SU-DHL-6 (cell line): ENCODE data around the gene MAP3K4.

ENCODE experiments used
- H2AFZ ChIP-seq: fragments of 200-600 bp; sonication (generic); 2 replicates; pipeline ENCODE4 v1.6.1; 2014; ENCODE audit warnings: low read depth, mild to moderate bottlenecking, moderate library complexity, mixed read lengths, antibody characterized with exemption, low read length; ENCODE audit not compliant: severe bottlenecking
- H3F3A ChIP-seq: fragments of 200-600 bp; shearing (Covaris generic); 2 replicates; pipeline ENCODE4 v1.6.0; 2016; ENCODE audit warnings: antibody characterized with exemption, mild to moderate bottlenecking; ENCODE audit not compliant: insufficient read depth
- H3K27ac ChIP-seq: fragments of 200-600 bp; sonication (generic); 2 replicates; pipeline ENCODE4 v1.5.1; 2016; ENCODE audit warnings: low read depth, mild to moderate bottlenecking, low read length, moderate library complexity, mixed read lengths
- H3K27me3 ChIP-seq: fragments of 200-600 bp; sonication (generic), shearing (Covaris generic); 2 replicates; pipeline ENCODE4 v1.6.0; 2014; ENCODE audit warnings: mild to moderate bottlenecking, low read length
- H3K36me3 ChIP-seq: fragments of 200-600 bp; sonication (generic); 2 replicates; pipeline ENCODE4 v1.6.1; 2014; ENCODE audit warnings: mild to moderate bottlenecking, low read length, mixed read lengths
- H3K4me2 ChIP-seq: fragments of 300-600, 200-600 bp; shearing (Covaris generic), sonication (generic); 2 replicates; pipeline ENCODE4 v1.6.0; 2014; ENCODE audit warnings: low read length, low read depth, mild to moderate bottlenecking; ENCODE audit not compliant: poor library complexity, severe bottlenecking
- H3K4me3 ChIP-seq: fragments of 200-600 bp; sonication (generic); 2 replicates; pipeline ENCODE4 v1.5.1; 2014; ENCODE audit warnings: antibody characterized with exemption, low read length, mild to moderate bottlenecking, mixed read lengths; ENCODE audit not compliant: insufficient read depth, poor library complexity, severe bottlenecking
- H3K79me2 ChIP-seq: fragments of 200-600 bp; sonication (generic); 2 replicates; pipeline ENCODE4 v1.6.1; 2014; ENCODE audit warnings: mild to moderate bottlenecking, low read length, moderate library complexity; ENCODE audit not compliant: insufficient read depth
- H3K9ac ChIP-seq: fragments of 200-600 bp; sonication (generic); 2 replicates; pipeline ENCODE4 v1.7.0; 2014; ENCODE audit warnings: mild to moderate bottlenecking, low read length
- H3K9me2 ChIP-seq: fragments of 200-600 bp; sonication (generic); replicated peaks from 2 replicates; pipeline ENCODE4 v1.6.1; 2014; ENCODE audit warnings: low read length; ENCODE audit not compliant: insufficient read depth
- H3K9me3 ChIP-seq: fragments of 200-600 bp; sonication (generic); 2 replicates; pipeline ENCODE4 v1.6.1; 2014; ENCODE audit warnings: low read length, mixed read lengths; ENCODE audit not compliant: insufficient read depth
- H4K20me1 ChIP-seq: fragments of 200-600 bp; sonication (generic); 2 replicates; pipeline ENCODE4 v1.6.1; 2014; ENCODE audit warnings: low read depth, mild to moderate bottlenecking, antibody characterized with exemption, low read length, moderate library complexity, mixed read lengths
- EZH2phosphoT487 ChIP-seq: fragments of 200-600 bp; sonication (generic), shearing (Covaris generic); conservative IDR thresholded peaks from 2 replicates; pipeline ENCODE4 v1.6.1; 2018; ENCODE audit warnings: mild to moderate bottlenecking, antibody characterized with exemption, low read length, moderate library complexity, mixed read lengths
- TF ChIP-seq, protein P1 (sequence below): fragments of 200-600 bp; sonication (generic); IDR thresholded peaks from one replicate; pipeline ENCODE4 v1.5.1; 2017; ENCODE audit warnings: antibody characterized with exemption, mild to moderate bottlenecking, low read length, moderate library complexity; ENCODE audit not compliant: insufficient read depth, poor library complexity, severe bottlenecking

MAP3K4 gene

GRCh38 chr6:161001421-161001820, 9.9 kb downstream of the MAP3K4 start:
- H3K36me3 ChIP-seq = no peaks in the 10 kb centered on the region
- no peak overlapping the region for H3K4me3 ChIP-seq
- H3F3A ChIP-seq = no peaks in the 10 kb centered on the region
- TF ChIP-seq, protein P1, sequence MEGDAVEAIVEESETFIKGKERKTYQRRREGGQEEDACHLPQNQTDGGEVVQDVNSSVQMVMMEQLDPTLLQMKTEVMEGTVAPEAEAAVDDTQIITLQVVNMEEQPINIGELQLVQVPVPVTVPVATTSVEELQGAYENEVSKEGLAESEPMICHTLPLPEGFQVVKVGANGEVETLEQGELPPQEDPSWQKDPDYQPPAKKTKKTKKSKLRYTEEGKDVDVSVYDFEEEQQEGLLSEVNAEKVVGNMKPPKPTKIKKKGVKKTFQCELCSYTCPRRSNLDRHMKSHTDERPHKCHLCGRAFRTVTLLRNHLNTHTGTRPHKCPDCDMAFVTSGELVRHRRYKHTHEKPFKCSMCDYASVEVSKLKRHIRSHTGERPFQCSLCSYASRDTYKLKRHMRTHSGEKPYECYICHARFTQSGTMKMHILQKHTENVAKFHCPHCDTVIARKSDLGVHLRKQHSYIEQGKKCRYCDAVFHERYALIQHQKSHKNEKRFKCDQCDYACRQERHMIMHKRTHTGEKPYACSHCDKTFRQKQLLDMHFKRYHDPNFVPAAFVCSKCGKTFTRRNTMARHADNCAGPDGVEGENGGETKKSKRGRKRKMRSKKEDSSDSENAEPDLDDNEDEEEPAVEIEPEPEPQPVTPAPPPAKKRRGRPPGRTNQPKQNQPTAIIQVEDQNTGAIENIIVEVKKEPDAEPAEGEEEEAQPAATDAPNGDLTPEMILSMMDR = no peak
- TF ChIP-seq EZH2phosphoT487 = no peak
- no peak overlapping the region for H3K27ac ChIP-seq
- H3K79me2 ChIP-seq = peaks cover 48% of the 10 kb centered on the region
- H2AFZ ChIP-seq = no peak overlapping the region
- H3K4me2 ChIP-seq = no peak overlapping the region
- H3K9ac ChIP-seq = no peak overlapping the region
- no peaks in the 10 kb centered on the region for H3K27me3 ChIP-seq
- H3K9me2 ChIP-seq = no peaks in the 10 kb centered on the region
- no peaks in the 10 kb centered on the region for H4K20me1 ChIP-seq
- H3K9me3 ChIP-seq = no peaks in the 10 kb centered on the region

GRCh38 chr6:161003336-161003735, 11.8 kb downstream of the MAP3K4 start:
- Histone ChIP-seq H3F3A (no peaks in the 10 kb centered on the region), H3K9ac (no peak overlapping the region), H3K4me3 (no peak overlapping the region), H3K27ac (no peak overlapping the region), H3K79me2 (peaks cover 37% of the 10 kb centered on the region), H3K9me2 (no peaks in the 10 kb centered on the region), H3K4me2 (no peak overlapping the region), H4K20me1 (0 out of 2 replicates have a peak, but pooled peaks cover under 1% of the 10 kb centered on the region), H3K9me3 (no peaks in the 10 kb centered on the region), H2AFZ (no peak overlapping the region), H3K27me3 (no peaks in the 10 kb centered on the region), H3K36me3 (no peaks in the 10 kb centered on the region)
- no peak for TF ChIP-seq EZH2phosphoT487
- TF ChIP-seq, protein P1 = no peak

DNA sequence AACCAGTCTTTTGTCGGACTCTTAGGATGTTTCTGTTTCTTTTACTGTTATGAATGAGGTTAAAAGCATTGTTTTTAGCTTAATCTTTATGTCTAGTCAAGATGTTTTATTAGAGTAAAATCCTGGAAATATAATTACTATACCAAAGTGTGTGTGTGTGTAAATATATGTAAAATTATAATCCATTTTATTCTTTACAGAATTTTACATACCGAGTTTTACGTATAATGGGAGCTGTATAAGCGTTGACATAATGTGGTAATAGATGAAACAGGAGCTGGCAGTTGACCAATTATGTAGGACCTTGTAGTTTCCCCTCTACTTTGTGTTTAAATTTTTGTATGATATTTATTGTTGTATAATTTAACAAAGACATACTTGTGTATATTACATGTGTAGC, 16.7 kb downstream of the MAP3K4 start:
- Histone ChIP-seq H3K9me2 (no peaks in the 10 kb centered on the region), H3K4me3 (no peak overlapping the region), H3F3A (no peaks in the 10 kb centered on the region), H3K4me2 (no peak overlapping the region), H3K79me2 (peaks cover 29% of the 10 kb centered on the region), H3K9ac (no peak overlapping the region), H3K9me3 (no peaks in the 10 kb centered on the region), H3K36me3 (no peaks in the 10 kb centered on the region), H3K27ac (no peak overlapping the region), H3K27me3 (no peaks in the 10 kb centered on the region), H4K20me1 (peaks cover 19% of the 10 kb centered on the region), H2AFZ (no peak overlapping the region)
- no peak for TF ChIP-seq EZH2phosphoT487
- TF ChIP-seq, protein P1 = no peak
